HepG2 (cell line): Measurements from ENCODE around the gene FUT8. TPM values are rescaled to one million over a fixed set of nuclear protein-coding genes. Genes with fewer than 3 reads are reported as not detected.
A peak's percentile ranks its signal among the peaks of the same experiment; 100 is the strongest.

Source experiments
- ATAC-seq: fragments of 200-7000 bp; cut with Tn5 transposase; 3 replicates; pipeline ENCODE4 v1.9.1; 2020; ENCODE audit warnings: mild to moderate bottlenecking, moderate library complexity
- BruUV-seq: library from RNA; stranded (reverse); fragments of 400-500 nt; replicated peaks from 2 replicates; lab custom pipeline; 2021; lab: Mats Ljungman, UMichigan
- CTCF ChIA-PET: fragments of 300-600 bp; formaldehyde crosslinking; extraction: SDS; loops from one replicate; lab custom pipeline; 2021; ENCODE audit warnings: low total read pairs, inconsistent platforms, low intra/inter-chr PET ratio; lab: Yijun Ruan, JAX
- POLR2A ChIA-PET: fragments of 350-600 bp; sonication (Branson Sonifier 250); formaldehyde crosslinking; loops from one replicate; lab custom pipeline; 2020; ENCODE audit warnings: antibody characterized with exemption, inconsistent platforms; lab: Yijun Ruan, JAX
- DNase-seq: peaks from one replicate; pipeline ENCODE4 v3.0.0-alpha.2; 2015; ENCODE audit warnings: low spot score
- FAIRE-seq: peaks from 3 replicates; lab custom pipeline; 2011; peaks lifted over from hg19 to GRCh38; lab: Jason Lieb, UNC
- H2AFZ ChIP-seq: one replicate; pipeline ENCODE4 v1.6.1; 2011; ENCODE audit warnings: low read length, inconsistent platforms
- H3K27ac ChIP-seq: fragments of 300-600 bp; 3 replicates; pipeline ENCODE4 v1.8.0; 2011; ENCODE audit warnings: mixed run types, mild to moderate bottlenecking, mixed read lengths, low read length, inconsistent platforms; ENCODE audit not compliant: insufficient read depth; ENCODE audit errors: extremely low read length
- H3K27me3 ChIP-seq, 2 experiments: fragments of 200-600 bp in 1 of 2; 2 replicates in 1 of 2; 3 replicates in 1 of 2; pipeline versions ENCODE4 v1.6.0 to v1.8.0; 2011; ENCODE audit warnings: low read length in 2 of 2, mild to moderate bottlenecking in 2 of 2, moderate library complexity in 2 of 2, inconsistent platforms in 1 of 2; ENCODE audit not compliant: insufficient read depth in 2 of 2, control insufficient read depth in 1 of 2
- H3K36me3 ChIP-seq, 2 experiments: fragments of 200-600 bp in 1 of 2; replicated peaks in 1 of 2; 2 replicates in 1 of 2; 3 replicates in 1 of 2; pipeline versions ENCODE4 v1.5.1 to v1.8.0; 2011; ENCODE audit warnings: low read length in 2 of 2, inconsistent platforms in 1 of 2; ENCODE audit not compliant: insufficient read depth in 2 of 2, control insufficient read depth in 1 of 2
- H3K4me1 ChIP-seq: 2 replicates; pipeline ENCODE4 v1.5.1; 2012; ENCODE audit warnings: low read length, inconsistent platforms; ENCODE audit not compliant: insufficient read depth
- H3K4me2 ChIP-seq: 2 replicates; pipeline ENCODE4 v1.6.0; 2011; ENCODE audit warnings: low read depth, low read length, inconsistent platforms
- H3K4me3 ChIP-seq, 3 experiments: fragments of 200-600 bp in 1 of 3; sonication (generic), shearing (Covaris generic) in 1 of 3; replicated peaks in 1 of 3; 2 replicates each; pipeline ENCODE4 v1.5.1; 2011 to 2016; ENCODE audit warnings: low read length in 3 of 3, inconsistent platforms in 2 of 3, low read depth in 2 of 3, mild to moderate bottlenecking in 2 of 3, control low read depth in 1 of 3, mixed read lengths in 1 of 3; ENCODE audit not compliant: insufficient read depth in 1 of 3
- H3K79me2 ChIP-seq: one replicate; pipeline ENCODE4 v1.6.1; 2011; ENCODE audit warnings: low read length, inconsistent platforms; ENCODE audit not compliant: insufficient read depth
- H3K9ac ChIP-seq: 2 replicates; pipeline ENCODE4 v1.6.0; 2011; ENCODE audit warnings: mild to moderate bottlenecking, low read depth, low read length, inconsistent platforms; ENCODE audit not compliant: insufficient read depth
- H3K9me3 ChIP-seq: 2 replicates; pipeline ENCODE4 v1.5.1; 2012; ENCODE audit warnings: mild to moderate bottlenecking, low read length
- H4K20me1 ChIP-seq: 2 replicates; pipeline ENCODE4 v1.6.0; 2011; ENCODE audit warnings: inconsistent platforms, mild to moderate bottlenecking, low read length, moderate library complexity; ENCODE audit not compliant: insufficient read depth
- GPN1 ChIP-seq: sonication (generic); formaldehyde crosslinking; IDR thresholded peaks from 2 replicates; pipeline ENCODE4 v1.5.1; 2020; ENCODE audit warnings: missing genetic modification reagents, borderline replicate concordance
- ZBTB20 ChIP-seq: sonication (generic); formaldehyde crosslinking; IDR thresholded peaks from 2 replicates; pipeline ENCODE4 v1.8.1; 2023; ENCODE audit warnings: missing genetic modification reagents, low read depth, mild to moderate bottlenecking, borderline replicate concordance
- WGBS: methylation state at CpG from one replicate; pipeline ENCODE4 v1.1.6; 2017; ENCODE audit warnings: low lambda C conversion rate; 5-methylcytosine and 5-hydroxymethylcytosine counted together
- in situ Hi-C: cut with HindIII; loops from 2 replicates; pipeline ENCODE4 v1.10.0; 2017; ENCODE audit warnings: low pct_unique_long_range_greater_than_20kb; ENCODE audit not compliant: extremely low pct_ligation_motif_present
- intact Hi-C: fragments of 100-400 bp; cut with micrococcal nuclease; formaldehyde crosslinking; loops from one replicate; pipeline ENCODE4 v1.10.0; 2022; ENCODE audit not compliant: unreplicated experiment
- polyA plus RNA-seq, 8 experiments: library from polyadenylated mRNA; depleted of rRNA in 3 of 8; stranded (reverse) in 7 of 8; unstranded in 1 of 8; fragments of >200 nt; fragmentation: Illumina TruSeq in 4 of 8; extraction: Trizol in 4 of 8; gene quantifications; 2 replicates each; pipeline versions ENCODE4 v1.2.1 to v1.2.3, GENCODE V29; 2011 to 2016; ENCODE audit warnings: low read depth in 4 of 8, missing spikeins in 1 of 8, mixed read lengths in 1 of 8; ENCODE audit not compliant: insufficient read depth in 1 of 8
- total RNA-seq, 5 experiments: library from RNA; depleted of rRNA; stranded (reverse); fragments of >200 nt; fragmentation: Illumina TruSeq; extraction: Trizol; gene quantifications; 2 replicates each; pipeline ENCODE4 v1.2.3, GENCODE V29; 2016; ENCODE audit warnings: low read depth in 1 of 5
- TF ChIP-seq, protein P1 (sequence below): sonication (generic); formaldehyde crosslinking; IDR thresholded peaks from 2 replicates; pipeline ENCODE4 v1.4.0; 2020; ENCODE audit warnings: missing genetic modification reagents, mild to moderate bottlenecking, borderline replicate concordance

Gene FUT8
- total and polyA plus RNA-seq, 2 of the 13 experiments (the other 11 are each of a cell fraction or from before 2014, with no cell fraction given), result 9.3 to 17.5 TPM

DNA sequence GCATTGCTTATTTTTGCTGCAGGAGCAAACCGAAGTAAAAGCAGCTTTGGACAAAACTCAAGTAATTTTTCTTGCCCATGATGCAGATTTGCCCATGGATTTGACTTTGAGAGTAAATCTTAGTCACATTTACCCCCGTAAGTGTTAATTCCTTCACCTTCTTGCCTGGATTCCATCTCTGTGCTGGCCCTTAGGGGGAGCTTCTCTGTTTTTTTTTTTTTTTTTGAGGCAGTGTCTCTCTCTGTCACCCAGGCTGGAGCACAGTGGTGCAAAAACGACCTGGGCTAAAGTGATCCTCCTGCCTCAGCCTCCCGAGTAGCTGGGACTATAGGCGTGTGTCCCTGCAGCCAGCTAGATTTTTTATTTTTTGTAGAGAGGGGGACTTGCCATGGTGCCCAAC, 210.2 kb downstream of the FUT8 start:
- Histone ChIP-seq H3K36me3 (no peaks in the 10 kb centered on the region), H3K79me2 (no peaks in the 10 kb centered on the region), H3K27ac (no peak overlapping the region), H3K4me2 (no peak overlapping the region), H3K9me3 (no peaks in the 10 kb centered on the region), H3K4me3 (no peak overlapping the region), H4K20me1 (no peaks in the 10 kb centered on the region), H3K9ac (no peak overlapping the region), H2AFZ (no peak overlapping the region), H3K27me3 (no peaks in the 10 kb centered on the region), H3K4me1 (no peaks in the 10 kb centered on the region)
- ChIA-PET POLR2A (no interaction called here), CTCF (no interaction called here)
- intact Hi-C loops (no loop called here), in situ Hi-C loops (no loop called here)
- no peak for FAIRE-seq
- no TSS peak for BruUV-seq
- ATAC-seq, result no peak
- TF ChIP-seq GPN1 (CRISPR knock-in tag), result no peak
- TF ChIP-seq, protein P1, sequence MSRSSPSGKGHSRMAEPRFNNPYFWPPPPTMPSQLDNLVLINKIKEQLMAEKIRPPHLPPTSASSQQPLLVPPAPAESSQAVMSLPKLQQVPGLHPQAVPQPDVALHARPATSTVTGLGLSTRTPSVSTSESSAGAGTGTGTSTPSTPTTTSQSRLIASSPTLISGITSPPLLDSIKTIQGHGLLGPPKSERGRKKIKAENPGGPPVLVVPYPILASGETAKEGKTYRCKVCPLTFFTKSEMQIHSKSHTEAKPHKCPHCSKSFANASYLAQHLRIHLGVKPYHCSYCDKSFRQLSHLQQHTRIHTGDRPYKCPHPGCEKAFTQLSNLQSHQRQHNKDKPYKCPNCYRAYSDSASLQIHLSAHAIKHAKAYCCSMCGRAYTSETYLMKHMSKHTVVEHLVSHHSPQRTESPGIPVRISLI (CRISPR knock-in tag), result 0 out of 2 replicates have a peak, but pooled peaks have one; percentile 17
- 84% methylated on average over 5 of the region's 5 CpGs for WGBS
- no peak for DNase-seq

DNA sequence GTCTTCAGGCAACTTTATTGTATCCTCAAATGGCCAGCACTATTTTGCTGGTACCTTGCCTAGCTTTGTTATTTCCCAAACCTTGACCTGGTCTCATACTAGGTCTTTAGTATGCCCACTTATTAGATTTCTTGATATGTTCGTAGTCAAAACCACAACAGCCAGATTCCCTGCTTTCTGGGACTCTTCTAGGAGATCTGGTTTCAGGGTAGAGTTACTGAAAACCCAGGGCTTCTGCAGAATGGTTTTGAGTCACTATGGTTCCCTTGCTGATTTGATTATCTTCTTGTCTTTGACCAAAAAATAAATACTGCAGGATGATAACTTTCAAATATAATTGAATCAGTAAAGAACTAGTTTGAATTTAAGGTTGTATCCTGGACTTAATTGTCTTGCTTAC, 211.2 kb downstream of the FUT8 start:
- H3K9me3 ChIP-seq, result no peaks in the 10 kb centered on the region
- no peaks in the 10 kb centered on the region for H4K20me1 ChIP-seq
- H3K4me1 ChIP-seq, result no peaks in the 10 kb centered on the region
- no peak for TF ChIP-seq ZBTB20 (CRISPR knock-in tag)
- no TSS peak for BruUV-seq
- no peaks in the 10 kb centered on the region for H3K27me3 ChIP-seq
- CTCF ChIA-PET, result no interaction called here
- H3K4me3 ChIP-seq, result no peak overlapping the region
- POLR2A ChIA-PET, result no interaction called here
- no peaks in the 10 kb centered on the region for H3K79me2 ChIP-seq
- no peak for ATAC-seq
- no peak overlapping the region for H2AFZ ChIP-seq
- in situ Hi-C loops (no loop called here), intact Hi-C loops (no loop called here)
- no peak overlapping the region for H3K4me2 ChIP-seq
- H3K9ac ChIP-seq, result no peak overlapping the region
- WGBS, result 95% methylated on average over 1 of the region's 1 CpG
- H3K27ac ChIP-seq, result no peak overlapping the region
- no peaks in the 10 kb centered on the region for H3K36me3 ChIP-seq
- no peak for DNase-seq
- FAIRE-seq, result no peak
